T-helper 22 cell (primary cell): ENCODE results near the gene SMG9.
"Not testable (repeated sequence)": the region's sequence is repeated elsewhere in the genome, so short reads cannot be mapped to it uniquely, and the experiment has no call there.

Experiments used
- DNase-seq: peaks from one replicate; pipeline ENCODE4 v3.0.0-alpha.2; 2020; ENCODE audit warnings: low read depth

The SMG9 gene

GRCh38 chr19:43692385-43692784 is 62.4 kb downstream of the SMG9 start:
- DNase-seq: no peak

GRCh38 chr19:43691755-43692154 is 63.0 kb downstream of the SMG9 start:
- no peak for DNase-seq

GRCh38 chr19:43690890-43691289 is 63.9 kb downstream of the SMG9 start:
- DNase-seq: no peak

- DNase-seq: no peak
These were observed 64.3 kb downstream of the SMG9 start for GRCh38 chr19:43690444-43690843.

- DNase-seq: no peak
These were observed 66.6 kb downstream of the SMG9 start for GRCh38 chr19:43688059-43688701.

- no peak for DNase-seq
These were observed 67.1 kb downstream of the SMG9 start for GRCh38 chr19:43687660-43687997.

- DNase-seq: no peak
These were observed 70.4 kb downstream of the SMG9 start for GRCh38 chr19:43684326-43684725.

GRCh38 chr19:43683905-43684304 is 70.9 kb downstream of the SMG9 start:
- DNase-seq: no peak

GRCh38 chr19:43682824-43683661 is 71.7 kb downstream of the SMG9 start:
- no peak for DNase-seq

GRCh38 chr19:43682269-43682668 is 72.5 kb downstream of the SMG9 start:
- DNase-seq: not testable (repeated sequence)

GRCh38 chr19:43681821-43682220 is 72.9 kb downstream of the SMG9 start:
- no peak for DNase-seq

GRCh38 chr19:43678512-43679261 is 76.1 kb downstream of the SMG9 start:
- DNase-seq: no peak
